Neural crest cell (in vitro differentiated cells): Measurements from ENCODE around the gene TGIF2. TPM values are rescaled to one million over a fixed set of nuclear protein-coding genes. Genes with fewer than 3 reads are reported as not detected.

Source experiments
- DNase-seq: peaks from one replicate; pipeline ENCODE4 v3.0.0; 2021; ENCODE audit warnings: low read depth, mixed read lengths, low spot score
- H3K27ac Mint-ChIP-seq: one replicate; pipeline ENCODE4 v1.8.0; 2021; ENCODE audit warnings: mild to moderate bottlenecking, mixed read lengths; ENCODE audit not compliant: unreplicated experiment
- H3K27me3 Mint-ChIP-seq: 2 replicates; pipeline ENCODE4 v1.8.0; 2021; ENCODE audit warnings: low read depth, mild to moderate bottlenecking, mixed read lengths
- H3K36me3 Mint-ChIP-seq: 2 replicates; pipeline ENCODE4 v1.8.0; 2021; ENCODE audit warnings: low read depth, mild to moderate bottlenecking, mixed read lengths
- H3K4me1 Mint-ChIP-seq: 2 replicates; pipeline ENCODE4 v1.8.0; 2021; ENCODE audit warnings: mixed read lengths
- H3K4me3 Mint-ChIP-seq: one replicate; pipeline ENCODE4 v1.8.0; 2021; ENCODE audit warnings: mild to moderate bottlenecking, mixed read lengths
- H3K9me3 Mint-ChIP-seq: 2 replicates; pipeline ENCODE4 v1.8.0; 2021; ENCODE audit warnings: mixed read lengths
- CTCF ChIP-seq: fragments of 200-600 bp; sonication (generic); conservative IDR thresholded peaks from 2 replicates; pipeline ENCODE4 v1.5.0; 2021; ENCODE audit warnings: antibody characterized with exemption, mild to moderate bottlenecking
- total RNA-seq: library from RNA; stranded (reverse); gene quantifications from 2 replicates; pipeline ENCODE4 v1.2.1, GENCODE V29; 2021

Gene TGIF2
- total RNA-seq, 1 donor from 2014 or later: 73.8 TPM

- DNase-seq: no peak
- Mint-ChIP-seq H3K36me3 (no peaks in the 10 kb centered on the region), H3K27ac (peak overlapping the region; percentile 10)
Measured at GRCh38 chr20:36543184-36544133, 29.9 kb upstream of the TGIF2 start.

GRCh38 chr20:36544134-36545018 lies 29.0 kb upstream of the TGIF2 start:
- no peak overlapping the region for H3K27ac Mint-ChIP-seq
- no peaks in the 10 kb centered on the region for H3K27me3 Mint-ChIP-seq
- H3K4me3 Mint-ChIP-seq: no peak overlapping the region
- no peak for DNase-seq
- no peaks in the 10 kb centered on the region for H3K36me3 Mint-ChIP-seq
- no peaks in the 10 kb centered on the region for H3K9me3 Mint-ChIP-seq
- TF ChIP-seq CTCF: no peak
- H3K4me1 Mint-ChIP-seq: peaks cover 8% of the 10 kb centered on the region

More at GRCh38 chr20:36543184-36544133, 29.9 kb upstream of the TGIF2 start:
- H3K4me1 Mint-ChIP-seq: peaks cover 10% of the 10 kb centered on the region
- no peaks in the 10 kb centered on the region for H3K27me3 Mint-ChIP-seq
- H3K4me3 Mint-ChIP-seq: no peak overlapping the region
- no peak for TF ChIP-seq CTCF
- no peaks in the 10 kb centered on the region for H3K9me3 Mint-ChIP-seq

DNA sequence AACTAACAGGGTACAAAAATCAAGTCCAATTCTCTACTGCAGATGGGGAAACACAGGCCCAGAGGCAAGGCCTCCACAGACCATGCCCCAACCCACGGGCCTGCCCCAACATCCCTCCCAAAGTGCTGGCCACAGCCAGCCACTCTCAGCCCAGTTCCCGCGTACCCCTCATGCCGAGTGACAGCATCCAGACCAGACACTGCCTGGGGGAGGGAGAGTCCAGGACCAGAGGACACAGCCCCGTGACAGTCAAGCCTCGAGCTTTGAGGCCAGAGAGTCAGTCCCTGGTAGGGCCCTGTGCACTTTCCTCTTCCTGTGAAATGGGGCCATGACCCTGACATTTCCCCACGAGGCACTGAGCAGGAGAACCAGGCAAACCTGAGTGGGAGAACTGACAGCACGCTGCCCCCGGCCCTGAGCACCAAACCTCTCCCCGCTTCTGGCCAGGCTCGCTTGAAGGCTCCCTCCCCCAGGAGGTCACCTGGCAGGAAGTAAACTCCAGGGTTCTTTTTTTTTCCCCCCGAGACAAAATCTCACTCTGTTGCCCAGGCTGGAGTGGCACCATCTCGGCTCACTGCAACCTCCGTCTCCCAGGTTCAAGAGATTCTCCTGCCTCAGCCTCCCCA lies 27.2 kb upstream of the TGIF2 start:
- H3K4me3 Mint-ChIP-seq: no peak overlapping the region
- H3K4me1 Mint-ChIP-seq: peaks cover 5% of the 10 kb centered on the region
- no peak for TF ChIP-seq CTCF
- no peak for DNase-seq
- H3K27me3 Mint-ChIP-seq: no peaks in the 10 kb centered on the region
- H3K36me3 Mint-ChIP-seq: no peaks in the 10 kb centered on the region
- no peak overlapping the region for H3K27ac Mint-ChIP-seq
- no peaks in the 10 kb centered on the region for H3K9me3 Mint-ChIP-seq

DNA sequence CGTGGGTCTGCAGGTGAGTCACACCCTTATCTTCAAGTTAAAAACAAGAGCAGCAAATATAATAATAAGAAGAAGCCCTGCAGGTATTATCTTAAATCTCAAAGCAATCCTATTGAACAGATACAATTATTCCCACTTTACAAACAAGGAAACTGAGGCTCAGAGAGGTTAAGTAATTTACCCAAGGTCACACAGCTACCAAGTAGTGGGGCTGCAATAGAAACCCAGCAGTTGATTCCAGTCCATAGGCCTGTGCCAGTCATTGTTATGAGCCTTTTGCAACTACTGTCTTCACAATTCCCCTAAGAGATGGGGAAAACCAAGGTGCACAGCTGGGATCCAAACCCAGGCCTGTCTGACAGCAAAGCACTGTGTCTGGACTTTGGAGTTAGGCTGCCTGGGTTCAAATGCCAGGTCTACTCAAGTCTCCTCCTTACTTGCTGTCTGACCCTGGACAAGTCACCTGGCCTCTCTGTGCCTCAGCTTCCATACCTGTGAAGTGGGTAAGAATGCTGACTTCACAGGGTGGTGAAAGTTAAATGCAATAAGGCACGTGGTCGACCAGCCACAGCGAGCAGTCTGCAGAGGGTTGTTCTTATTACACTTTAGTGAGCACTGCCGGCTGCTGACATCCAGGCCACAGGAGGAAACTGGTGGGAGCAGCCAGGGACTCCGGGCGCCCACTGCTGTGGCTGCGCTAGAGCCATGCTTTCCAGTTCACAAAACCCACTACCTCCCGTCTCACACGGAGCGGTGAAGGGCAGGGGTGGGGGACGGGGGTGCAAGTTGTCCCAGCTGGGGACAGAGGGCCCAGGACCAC lies 26.0 kb upstream of the TGIF2 start:
- peaks cover 5% of the 10 kb centered on the region for H3K4me1 Mint-ChIP-seq
- no peaks in the 10 kb centered on the region for H3K9me3 Mint-ChIP-seq
- TF ChIP-seq CTCF: no peak
- no peak for DNase-seq
- H3K27ac Mint-ChIP-seq: peak overlapping the region; percentile 27
- no peaks in the 10 kb centered on the region for H3K27me3 Mint-ChIP-seq
- H3K4me3 Mint-ChIP-seq: no peak overlapping the region
- H3K36me3 Mint-ChIP-seq: no peaks in the 10 kb centered on the region

- peak; percentile 34 for DNase-seq
- no peaks in the 10 kb centered on the region for H3K9me3 Mint-ChIP-seq
Measured at GRCh38 chr20:36548006-36548315, 25.4 kb upstream of the TGIF2 start.

More at GRCh38 chr20:36548006-36548315, 25.4 kb upstream of the TGIF2 start:
- Mint-ChIP-seq H3K4me1 (peaks cover 5% of the 10 kb centered on the region), H3K27me3 (no peaks in the 10 kb centered on the region), H3K4me3 (no peak overlapping the region), H3K36me3 (no peaks in the 10 kb centered on the region), H3K27ac (no peak overlapping the region)
- TF ChIP-seq CTCF: no peak
